Measurements from ENCODE around the gene RPS6KC1. TPM values are rescaled to one million over a fixed set of nuclear protein-coding genes. Genes with fewer than 3 reads are reported as not detected.

Gene RPS6KC1
- total RNA-seq, 1 donor from 2014 or later: 9.3 TPM

DNA sequence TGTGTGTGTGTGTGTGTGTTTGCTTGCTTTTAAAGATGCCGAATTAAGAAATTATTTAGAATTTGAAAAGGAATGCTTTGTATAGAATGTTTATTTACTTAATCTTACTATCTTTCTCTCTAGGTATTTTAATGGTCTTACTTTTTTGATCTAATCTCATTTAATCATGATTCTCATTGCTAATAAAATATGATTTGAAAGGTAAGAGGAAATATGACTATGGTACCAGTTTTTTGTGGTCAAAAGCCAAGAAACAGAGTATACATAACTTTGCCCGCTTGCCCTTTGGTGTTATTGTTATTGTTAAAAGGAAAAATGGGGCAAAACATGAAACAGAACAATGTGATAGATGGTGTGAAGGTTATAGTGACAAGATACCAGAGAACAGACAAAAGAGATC lies 74.6 kb downstream of the RPS6KC1 start:
- peaks cover 12% of the 10 kb centered on the region for H3K4me1 ChIP-seq
- TF ChIP-seq, protein P1, sequence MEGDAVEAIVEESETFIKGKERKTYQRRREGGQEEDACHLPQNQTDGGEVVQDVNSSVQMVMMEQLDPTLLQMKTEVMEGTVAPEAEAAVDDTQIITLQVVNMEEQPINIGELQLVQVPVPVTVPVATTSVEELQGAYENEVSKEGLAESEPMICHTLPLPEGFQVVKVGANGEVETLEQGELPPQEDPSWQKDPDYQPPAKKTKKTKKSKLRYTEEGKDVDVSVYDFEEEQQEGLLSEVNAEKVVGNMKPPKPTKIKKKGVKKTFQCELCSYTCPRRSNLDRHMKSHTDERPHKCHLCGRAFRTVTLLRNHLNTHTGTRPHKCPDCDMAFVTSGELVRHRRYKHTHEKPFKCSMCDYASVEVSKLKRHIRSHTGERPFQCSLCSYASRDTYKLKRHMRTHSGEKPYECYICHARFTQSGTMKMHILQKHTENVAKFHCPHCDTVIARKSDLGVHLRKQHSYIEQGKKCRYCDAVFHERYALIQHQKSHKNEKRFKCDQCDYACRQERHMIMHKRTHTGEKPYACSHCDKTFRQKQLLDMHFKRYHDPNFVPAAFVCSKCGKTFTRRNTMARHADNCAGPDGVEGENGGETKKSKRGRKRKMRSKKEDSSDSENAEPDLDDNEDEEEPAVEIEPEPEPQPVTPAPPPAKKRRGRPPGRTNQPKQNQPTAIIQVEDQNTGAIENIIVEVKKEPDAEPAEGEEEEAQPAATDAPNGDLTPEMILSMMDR (IDR thresholded peaks at IDR 0.05; ENCODE audit: borderline replicate concordance): no peak
- H3K36me3 ChIP-seq: no peaks in the 10 kb centered on the region
- no peaks in the 10 kb centered on the region for H3K27me3 ChIP-seq (ENCODE audit: low read depth)
- no peak overlapping the region for H3K27ac ChIP-seq (replicated peaks)
- H3K4me3 ChIP-seq: no peak overlapping the region
- intact Hi-C loops (cut with micrococcal nuclease): no loop called here
- no peak for DNase-seq
- no peaks in the 10 kb centered on the region for H3K9me3 ChIP-seq (replicated peaks)

DNA sequence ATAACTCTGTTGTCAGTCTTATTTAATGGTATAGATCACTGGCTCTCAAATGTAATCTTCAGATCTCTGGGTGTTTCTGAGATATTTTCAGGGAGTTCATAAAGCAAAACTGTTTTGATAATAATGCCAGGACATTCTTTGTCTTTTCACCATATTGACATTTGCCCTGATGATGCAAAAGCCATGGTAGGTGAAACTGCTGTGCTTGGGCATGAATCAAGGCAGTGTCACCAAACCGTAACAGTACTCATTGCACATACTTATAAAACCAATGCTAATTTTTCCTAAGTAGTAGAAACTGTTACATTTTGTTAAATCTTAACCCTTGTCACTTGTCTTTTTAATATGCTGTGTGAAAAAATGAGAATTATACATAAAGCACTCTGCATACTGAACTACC lies 76.0 kb downstream of the RPS6KC1 start:
- H3K27ac ChIP-seq (replicated peaks): no peak overlapping the region
- H3K4me1 ChIP-seq: peaks cover 12% of the 10 kb centered on the region
- H3K4me3 ChIP-seq: no peak overlapping the region
- H3K36me3 ChIP-seq: no peaks in the 10 kb centered on the region
- DNase-seq: no peak
- no peaks in the 10 kb centered on the region for H3K27me3 ChIP-seq (ENCODE audit: low read depth)
- H3K9me3 ChIP-seq (replicated peaks): no peaks in the 10 kb centered on the region
- TF ChIP-seq, protein P1 (IDR thresholded peaks at IDR 0.05; ENCODE audit: borderline replicate concordance): no peak
- intact Hi-C loops (cut with micrococcal nuclease): no loop called here

DNA sequence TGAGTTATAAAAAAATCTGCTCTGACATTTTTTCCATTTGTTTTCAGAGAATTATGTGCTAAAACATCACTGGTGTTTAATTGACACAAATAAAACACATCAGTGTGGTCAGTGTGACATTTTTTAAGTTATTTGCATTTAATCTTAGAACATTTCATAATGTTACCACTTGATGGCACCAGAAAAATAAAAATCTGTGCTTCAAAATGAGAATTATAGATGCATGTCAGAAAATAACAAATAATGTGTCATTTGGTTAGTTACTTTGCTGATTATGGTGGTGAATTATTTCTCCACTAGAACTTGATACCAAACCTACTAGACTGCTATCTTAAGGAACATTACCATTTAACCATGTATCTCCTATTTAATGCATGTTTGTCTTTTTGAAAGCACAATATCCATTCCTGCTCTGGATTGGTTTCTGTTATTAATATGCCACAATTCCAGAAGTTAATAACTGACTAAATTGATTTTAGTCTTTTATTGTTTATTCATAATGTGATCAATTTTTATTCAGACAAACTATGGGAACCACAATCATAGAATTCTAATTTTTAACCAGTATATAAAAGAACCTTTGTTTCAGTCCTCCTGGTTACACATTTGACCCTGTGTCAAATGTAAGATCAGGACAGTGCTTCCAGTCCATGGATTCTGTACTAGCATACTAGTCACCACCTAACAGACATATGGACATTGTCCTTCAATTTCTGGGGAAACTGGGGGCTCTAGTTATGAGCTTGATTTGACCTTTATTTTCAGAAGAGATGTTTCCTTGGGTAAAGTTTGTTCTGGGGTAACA lies 81.0 kb downstream of the RPS6KC1 start:
- TF ChIP-seq, protein P1 (IDR thresholded peaks at IDR 0.05; ENCODE audit: borderline replicate concordance): no peak
- DNase-seq: no peak
- no peak overlapping the region for H3K27ac ChIP-seq (replicated peaks)

DNA sequence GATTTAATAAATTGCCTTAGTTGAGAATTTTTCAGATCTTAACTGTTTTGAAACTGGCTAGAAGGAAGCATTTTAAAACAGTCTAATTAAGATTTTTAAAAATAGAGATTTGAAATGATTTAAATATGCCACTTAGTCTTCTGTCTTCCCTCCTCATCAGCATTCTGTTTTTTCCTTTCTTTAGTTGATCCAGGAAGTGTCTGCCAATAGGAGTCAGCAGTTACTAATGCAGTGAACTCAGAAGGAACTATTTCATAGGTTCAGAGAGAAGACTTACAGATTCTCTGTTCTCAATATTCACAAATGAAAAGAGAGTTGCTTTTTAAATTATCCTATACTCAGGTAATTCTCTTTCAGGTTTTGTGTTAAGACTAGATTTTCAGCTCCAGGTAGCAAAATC lies 84.5 kb downstream of the RPS6KC1 start:
- no peak for DNase-seq
- Histone ChIP-seq H3K27ac (replicated peaks) (no peak overlapping the region), H3K4me3 (no peak overlapping the region), H3K27me3 (ENCODE audit: low read depth) (no peaks in the 10 kb centered on the region), H3K4me1 (peaks cover 17% of the 10 kb centered on the region), H3K9me3 (replicated peaks) (peaks cover 8% of the 10 kb centered on the region), H3K36me3 (no peaks in the 10 kb centered on the region)
- TF ChIP-seq, protein P1 (IDR thresholded peaks at IDR 0.05; ENCODE audit: borderline replicate concordance): no peak
- intact Hi-C loops (cut with micrococcal nuclease): no loop called here

More for the DNA sequence above, 81.0 kb downstream of the RPS6KC1 start:
- H3K36me3 ChIP-seq: no peaks in the 10 kb centered on the region
- intact Hi-C loops (cut with micrococcal nuclease): no loop called here
- H3K9me3 ChIP-seq (replicated peaks): no peaks in the 10 kb centered on the region
- no peak overlapping the region for H3K4me3 ChIP-seq
- H3K27me3 ChIP-seq (ENCODE audit: low read depth): no peaks in the 10 kb centered on the region
- peaks cover 17% of the 10 kb centered on the region for H3K4me1 ChIP-seq

DNA sequence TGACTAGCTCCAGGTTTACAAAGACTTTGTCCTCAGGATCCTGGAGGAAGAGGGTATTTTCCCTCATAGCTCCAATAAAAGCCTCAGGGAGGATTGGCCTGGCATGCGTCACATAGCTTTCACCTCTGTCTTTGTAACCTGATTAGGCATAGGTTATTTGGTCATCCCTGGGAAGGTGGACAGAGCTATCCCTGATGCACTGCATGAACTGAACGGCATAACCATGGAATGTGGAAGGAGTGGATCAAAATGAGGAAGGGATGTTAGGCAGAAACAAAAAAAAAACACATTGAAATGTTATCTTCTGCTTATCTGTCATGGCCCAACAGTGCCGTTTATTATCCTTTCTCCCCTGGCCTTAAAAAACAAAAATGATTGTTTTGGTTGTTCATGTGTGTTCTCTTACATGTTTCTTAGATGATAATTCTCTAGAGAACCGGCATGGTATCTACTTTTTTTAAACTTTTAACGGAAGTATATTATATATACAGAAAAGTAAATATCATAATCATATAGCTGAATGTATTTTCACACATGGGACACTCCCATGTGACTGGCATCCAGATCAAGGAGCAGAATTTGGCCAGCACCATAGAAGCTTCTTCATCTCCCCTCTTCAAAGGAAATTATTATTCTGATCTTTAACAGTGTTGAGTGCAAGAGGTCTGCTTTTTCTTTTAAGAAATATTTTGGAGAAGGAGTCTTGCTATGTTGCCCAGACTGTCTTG lies 85.3 kb downstream of the RPS6KC1 start:
- Histone ChIP-seq H3K4me3 (no peak overlapping the region), H3K4me1 (peaks cover 17% of the 10 kb centered on the region), H3K27ac (replicated peaks) (no peak overlapping the region), H3K9me3 (replicated peaks) (peaks cover 8% of the 10 kb centered on the region), H3K27me3 (ENCODE audit: low read depth) (no peaks in the 10 kb centered on the region), H3K36me3 (no peaks in the 10 kb centered on the region)
- no peak for DNase-seq
- TF ChIP-seq, protein P1 (IDR thresholded peaks at IDR 0.05; ENCODE audit: borderline replicate concordance): no peak
- intact Hi-C loops (cut with micrococcal nuclease): no loop called here

All from left ventricle myocardium inferior (tissue), 1 donor.